Trophoblast cell (in vitro differentiated cells and primary cell): ENCODE data around the gene HTRA2.

Experiments used
- DNase-seq, 2 donors: peaks; one replicate each; pipeline ENCODE4 v3.0.0-alpha.2; 2016
- H2AFZ ChIP-seq: 2 replicates; pipeline ENCODE4 v1.6.1; 2013; ENCODE audit warnings: low read length, moderate library complexity, mild to moderate bottlenecking; ENCODE audit not compliant: insufficient read depth, poor library complexity
- H2AK5ac ChIP-seq: 2 replicates; pipeline ENCODE4 v1.6.1; 2013; ENCODE audit warnings: mild to moderate bottlenecking, low read length
- H2BK120ac ChIP-seq: 2 replicates; pipeline ENCODE4 v1.6.1; 2013; ENCODE audit warnings: low read length, mild to moderate bottlenecking, moderate library complexity; ENCODE audit not compliant: insufficient read depth, poor library complexity
- H2BK12ac ChIP-seq: 2 replicates; pipeline ENCODE4 v1.6.1; 2013; ENCODE audit warnings: mild to moderate bottlenecking, low read length, moderate library complexity
- H2BK5ac ChIP-seq: 2 replicates; pipeline ENCODE4 v1.6.1; 2013; ENCODE audit warnings: low read length, low read depth, moderate library complexity, mild to moderate bottlenecking; ENCODE audit not compliant: poor library complexity
- H3K14ac ChIP-seq: 2 replicates; pipeline ENCODE4 v1.6.1; 2013; ENCODE audit warnings: mild to moderate bottlenecking, low read length
- H3K18ac ChIP-seq: 2 replicates; pipeline ENCODE4 v1.6.1; 2013; ENCODE audit warnings: mild to moderate bottlenecking, low read length
- H3K23ac ChIP-seq: 2 replicates; pipeline ENCODE4 v1.6.1; 2013; ENCODE audit warnings: low read length
- H3K27ac ChIP-seq: 2 replicates; pipeline ENCODE4 v1.5.1; 2013; ENCODE audit warnings: low read depth, mild to moderate bottlenecking, inconsistent platforms, low read length, moderate library complexity
- H3K27me3 ChIP-seq: 2 replicates; pipeline ENCODE4 v1.6.1; 2013; ENCODE audit warnings: inconsistent platforms, mild to moderate bottlenecking, low read length, moderate library complexity; ENCODE audit not compliant: insufficient read depth
- H3K36me3 ChIP-seq, 2 experiments: 1 replicate in 1 of 2; 2 replicates in 1 of 2; pipeline ENCODE4 v1.6.1; 2013; ENCODE audit warnings: low read length in 2 of 2, mild to moderate bottlenecking in 2 of 2, moderate library complexity in 1 of 2; ENCODE audit not compliant: insufficient read depth in 2 of 2, control insufficient read depth in 1 of 2
- H3K4ac ChIP-seq: 2 replicates; pipeline ENCODE4 v1.6.1; 2013; ENCODE audit warnings: low read depth, mild to moderate bottlenecking, low read length, moderate library complexity
- H3K4me1 ChIP-seq, 2 experiments: 1 replicate in 1 of 2; 2 replicates in 1 of 2; pipeline ENCODE4 v1.6.1; 2013; ENCODE audit warnings: low read length in 2 of 2, mild to moderate bottlenecking in 2 of 2, moderate library complexity in 1 of 2; ENCODE audit not compliant: insufficient read depth in 2 of 2, control insufficient read depth in 1 of 2
- H3K4me2 ChIP-seq: 2 replicates; pipeline ENCODE4 v1.6.1; 2013; ENCODE audit warnings: inconsistent platforms, mild to moderate bottlenecking, low read length, moderate library complexity
- H3K4me3 ChIP-seq: 2 replicates; pipeline ENCODE4 v1.5.1; 2013; ENCODE audit warnings: mild to moderate bottlenecking, low read depth, low read length, inconsistent platforms
- H3K79me1 ChIP-seq: one replicate; pipeline ENCODE4 v1.6.1; 2013; ENCODE audit warnings: low read length
- H3K79me2 ChIP-seq: 2 replicates; pipeline ENCODE4 v1.6.1; 2013; ENCODE audit warnings: low read length, mild to moderate bottlenecking; ENCODE audit not compliant: control insufficient read depth, insufficient read depth, poor library complexity
- H3K9ac ChIP-seq: 2 replicates; pipeline ENCODE4 v1.6.1; 2013; ENCODE audit warnings: mild to moderate bottlenecking, low read length
- H3K9me3 ChIP-seq: 2 replicates; pipeline ENCODE4 v1.6.1; 2013; ENCODE audit warnings: low read depth, mild to moderate bottlenecking, control low read depth, inconsistent platforms, low read length; ENCODE audit not compliant: insufficient read depth
- H4K12ac ChIP-seq: 2 replicates; pipeline ENCODE4 v1.6.1; 2013; ENCODE audit warnings: low read depth, mild to moderate bottlenecking, low read length, moderate library complexity
- H4K8ac ChIP-seq: 2 replicates; pipeline ENCODE4 v1.6.1; 2013; ENCODE audit warnings: low read depth, mild to moderate bottlenecking, low read length, moderate library complexity
- H4K91ac ChIP-seq: one replicate; pipeline ENCODE4 v1.6.1; 2013; ENCODE audit warnings: low read depth, mild to moderate bottlenecking, low read length, moderate library complexity
- WGBS: extraction: QIAGEN DNeasy Blood & Tissue Kit; methylation state at CpG from one replicate; pipeline ENCODE4 v1.1.7; 2013; ENCODE audit warnings: missing lambda C conversion rate; ENCODE audit not compliant: insufficient read length, insufficient coverage; ENCODE audit errors: extremely low coverage; 5-methylcytosine and 5-hydroxymethylcytosine counted together

Gene HTRA2

GRCh38 chr2:74567881-74568280 is 38.1 kb downstream of the HTRA2 start:
- Histone ChIP-seq H3K4ac (no peak overlapping the region), H3K4me1 (no peaks in the 10 kb centered on the region), H3K23ac (no peak overlapping the region), H3K9me3 (no peaks in the 10 kb centered on the region), H3K79me2 (no peaks in the 10 kb centered on the region), H3K27ac (no peak overlapping the region), H3K79me1 (no peaks in the 10 kb centered on the region), H2BK5ac (no peak overlapping the region), H2BK120ac (no peak overlapping the region), H3K14ac (no peak overlapping the region), H3K36me3 (no peaks in the 10 kb centered on the region), H2BK12ac (no peak overlapping the region), H4K12ac (no peak overlapping the region), H3K9ac (no peak overlapping the region), H3K4me3 (no peak overlapping the region), H4K91ac (no peak overlapping the region), H2AK5ac (no peak overlapping the region), H4K8ac (no peak overlapping the region), H3K4me2 (no peak overlapping the region), H3K18ac (no peak overlapping the region), H2AFZ (no peak overlapping the region), H3K27me3 (no peaks in the 10 kb centered on the region)
- no CpG with 5 or more reads among the region's 5 CpGs for WGBS
- peak in 1 of 2 donors; percentile 83 for DNase-seq

- Histone ChIP-seq H3K4me1 (no peaks in the 10 kb centered on the region), H2AK5ac (no peak overlapping the region), H3K36me3 (no peaks in the 10 kb centered on the region), H3K9ac (no peak overlapping the region), H3K27me3 (no peaks in the 10 kb centered on the region), H3K79me1 (no peaks in the 10 kb centered on the region), H2AFZ (no peak overlapping the region), H3K79me2 (no peaks in the 10 kb centered on the region), H3K4me3 (no peak overlapping the region), H3K23ac (no peak overlapping the region), H2BK5ac (no peak overlapping the region), H3K14ac (no peak overlapping the region), H3K27ac (no peak overlapping the region), H3K4me2 (no peak overlapping the region), H4K12ac (no peak overlapping the region), H3K18ac (no peak overlapping the region), H4K91ac (no peak overlapping the region), H4K8ac (no peak overlapping the region), H3K4ac (no peak overlapping the region), H2BK120ac (no peak overlapping the region), H2BK12ac (no peak overlapping the region), H3K9me3 (no peaks in the 10 kb centered on the region)
- no peak for DNase-seq
- WGBS = no CpG with 5 or more reads among the region's 1 CpG
Measured at GRCh38 chr2:74569686-74570085, 40.0 kb downstream of the HTRA2 start.

DNA sequence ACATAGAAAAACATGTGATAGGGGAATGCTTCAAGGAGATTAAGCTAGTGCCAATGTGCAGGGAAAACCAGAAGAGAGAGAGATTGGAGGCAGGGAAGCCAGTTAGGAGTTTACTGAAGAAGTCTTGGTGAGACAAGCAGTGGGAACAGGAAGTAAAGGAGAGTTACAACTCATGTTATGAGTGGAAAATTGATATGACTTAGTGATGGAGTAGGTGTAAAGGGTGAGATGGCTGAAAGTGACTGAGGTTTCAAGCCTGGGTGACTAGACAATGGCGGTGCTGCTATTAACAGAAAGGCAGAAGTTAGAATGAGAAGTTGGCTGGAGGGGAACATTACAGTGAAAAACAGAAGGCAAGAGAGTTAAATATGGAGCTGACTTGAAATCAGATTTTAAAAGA is 41.3 kb downstream of the HTRA2 start:
- Histone ChIP-seq H2AFZ (no peak overlapping the region), H3K79me2 (no peaks in the 10 kb centered on the region), H3K4me1 (no peaks in the 10 kb centered on the region), H3K4ac (no peak overlapping the region), H2BK120ac (no peak overlapping the region), H2BK12ac (no peak overlapping the region), H3K27me3 (no peaks in the 10 kb centered on the region), H3K14ac (no peak overlapping the region), H2AK5ac (no peak overlapping the region), H3K9me3 (no peaks in the 10 kb centered on the region), H3K36me3 (no peaks in the 10 kb centered on the region), H3K9ac (no peak overlapping the region), H2BK5ac (peak overlapping the region; percentile 40), H4K91ac (no peak overlapping the region), H3K79me1 (no peaks in the 10 kb centered on the region), H4K8ac (no peak overlapping the region), H4K12ac (no peak overlapping the region), H3K4me2 (no peak overlapping the region), H3K18ac (no peak overlapping the region), H3K4me3 (no peak overlapping the region), H3K27ac (no peak overlapping the region), H3K23ac (no peak overlapping the region)
- no peak for DNase-seq
- no CpG with 5 or more reads among the region's 1 CpG for WGBS

DNA sequence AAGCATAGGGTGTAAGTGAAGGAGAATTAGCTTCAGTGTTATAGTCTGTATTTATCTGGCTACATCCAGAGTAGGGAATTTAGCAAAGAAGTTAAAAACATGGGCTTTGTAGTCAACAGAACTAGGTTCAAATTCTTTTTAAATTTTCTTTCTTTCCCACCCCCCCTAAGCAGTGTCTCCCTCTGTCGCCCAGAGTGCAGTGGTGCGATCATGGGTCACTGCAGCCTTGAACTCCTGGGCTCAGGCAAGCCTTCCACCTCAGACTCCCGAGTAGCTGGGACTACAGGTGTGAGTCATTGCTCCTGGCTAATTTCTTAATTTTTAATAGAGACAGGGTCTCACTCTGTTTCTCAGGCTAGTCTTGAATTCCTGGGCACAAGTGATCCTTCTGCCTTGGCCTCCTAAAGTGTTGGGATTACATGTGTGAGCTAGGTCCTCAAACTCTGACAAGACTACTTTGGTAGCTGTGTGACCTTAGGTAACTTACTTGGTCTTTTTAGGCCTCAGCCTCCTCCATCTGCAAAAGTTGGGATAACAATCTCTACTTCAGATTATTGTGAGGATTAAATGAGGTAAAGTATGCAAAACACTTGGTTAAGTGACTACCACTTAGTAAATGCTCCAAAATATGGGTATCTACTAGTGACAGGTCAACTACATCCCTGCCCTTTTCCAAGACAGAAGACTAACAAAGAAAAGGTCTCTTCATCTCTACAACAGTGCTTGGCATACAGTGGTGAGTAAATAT is 42.6 kb downstream of the HTRA2 start:
- Histone ChIP-seq H3K4me2 (no peak overlapping the region), H4K91ac (no peak overlapping the region), H3K79me1 (no peaks in the 10 kb centered on the region), H3K4ac (no peak overlapping the region), H2BK5ac (no peak overlapping the region), H3K27ac (no peak overlapping the region), H3K14ac (no peak overlapping the region), H2BK12ac (no peak overlapping the region), H3K36me3 (no peaks in the 10 kb centered on the region), H3K9ac (no peak overlapping the region), H2BK120ac (no peak overlapping the region), H3K4me3 (no peak overlapping the region), H3K23ac (no peak overlapping the region), H2AFZ (no peak overlapping the region), H3K18ac (no peak overlapping the region), H2AK5ac (no peak overlapping the region), H3K9me3 (no peaks in the 10 kb centered on the region), H4K8ac (no peak overlapping the region), H3K27me3 (no peaks in the 10 kb centered on the region), H3K79me2 (no peaks in the 10 kb centered on the region), H4K12ac (no peak overlapping the region), H3K4me1 (no peaks in the 10 kb centered on the region)
- WGBS = no CpG with 5 or more reads among the region's 3 CpGs
- peak; percentile 58 to 89 for DNase-seq
